GM18507 (cell line): Measurements from ENCODE around the gene ADGRL3.
"Not testable (repeated sequence)": the region's sequence is repeated elsewhere in the genome, so short reads cannot be mapped to it uniquely, and the experiment has no call there.

ENCODE experiments used
- DNase-seq: peaks from one replicate; pipeline ENCODE4 v3.0.0; 2011; ENCODE audit warnings: low read depth; ENCODE audit not compliant: insufficient read length; ENCODE audit errors: extremely low spot score
- FAIRE-seq: peaks from 2 replicates; lab custom pipeline; 2011; peaks lifted over from hg19 to GRCh38; lab: Jason Lieb, UNC

ADGRL3 gene

DNA sequence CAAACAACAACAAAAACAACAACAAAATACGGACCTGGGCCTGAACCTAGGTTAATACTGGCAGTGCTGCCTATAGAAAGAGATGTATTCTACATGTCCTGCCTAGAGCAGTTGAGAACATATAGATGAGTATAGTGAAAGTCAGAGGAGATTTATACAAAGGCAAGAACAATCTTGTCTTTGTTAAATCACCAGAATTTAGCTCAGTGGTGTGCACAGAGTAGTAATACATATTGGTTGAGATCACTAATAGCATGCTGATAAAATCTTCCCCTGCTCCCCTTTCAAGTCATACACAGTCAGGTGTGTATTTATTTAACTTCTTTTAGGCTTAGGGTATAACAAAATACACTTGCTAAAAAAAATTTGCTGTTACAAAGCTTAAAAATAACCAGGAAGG, 247.8 kb downstream of the ADGRL3 start:
- DNase-seq (no peak), FAIRE-seq (no peak)

DNA sequence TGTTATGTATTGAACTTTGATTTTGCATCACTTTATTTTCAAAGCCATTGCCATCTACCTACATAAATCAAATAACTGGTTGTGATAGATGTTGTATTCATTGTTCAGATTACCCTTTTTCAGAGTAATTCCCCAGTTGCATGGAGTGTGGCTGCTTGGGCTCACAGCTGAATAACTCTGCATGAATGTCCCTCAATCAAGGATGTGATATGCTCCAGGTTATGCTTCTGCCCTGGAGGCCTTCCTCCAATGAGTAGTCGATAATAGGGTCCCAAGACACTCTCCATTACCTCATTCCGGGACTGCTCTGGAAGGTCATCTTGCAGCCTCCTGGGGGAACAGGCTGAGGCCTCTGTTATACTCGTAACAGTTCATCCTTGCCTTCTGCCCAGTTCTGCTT, 251.8 kb downstream of the ADGRL3 start:
- DNase-seq (no peak), FAIRE-seq (no peak)

DNA sequence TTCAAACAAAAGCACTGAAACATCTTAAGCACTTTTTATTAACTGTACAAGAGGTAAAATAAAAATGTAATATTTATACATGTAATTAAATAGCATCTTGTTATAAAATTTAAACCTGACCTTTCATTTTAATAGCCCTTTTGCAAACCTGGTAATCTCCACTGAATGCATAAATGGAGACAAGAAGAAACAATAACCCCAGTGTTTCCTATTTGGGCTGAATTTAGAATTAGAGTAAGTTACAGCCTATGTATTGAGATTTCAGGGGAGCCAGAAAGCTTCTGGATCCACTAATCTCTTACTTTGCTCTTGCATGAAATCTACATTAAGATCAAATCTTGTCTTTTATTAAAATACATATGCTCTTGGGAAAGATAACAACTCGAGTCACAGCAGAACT, 261.8 kb downstream of the ADGRL3 start:
- no peak for DNase-seq

DNA sequence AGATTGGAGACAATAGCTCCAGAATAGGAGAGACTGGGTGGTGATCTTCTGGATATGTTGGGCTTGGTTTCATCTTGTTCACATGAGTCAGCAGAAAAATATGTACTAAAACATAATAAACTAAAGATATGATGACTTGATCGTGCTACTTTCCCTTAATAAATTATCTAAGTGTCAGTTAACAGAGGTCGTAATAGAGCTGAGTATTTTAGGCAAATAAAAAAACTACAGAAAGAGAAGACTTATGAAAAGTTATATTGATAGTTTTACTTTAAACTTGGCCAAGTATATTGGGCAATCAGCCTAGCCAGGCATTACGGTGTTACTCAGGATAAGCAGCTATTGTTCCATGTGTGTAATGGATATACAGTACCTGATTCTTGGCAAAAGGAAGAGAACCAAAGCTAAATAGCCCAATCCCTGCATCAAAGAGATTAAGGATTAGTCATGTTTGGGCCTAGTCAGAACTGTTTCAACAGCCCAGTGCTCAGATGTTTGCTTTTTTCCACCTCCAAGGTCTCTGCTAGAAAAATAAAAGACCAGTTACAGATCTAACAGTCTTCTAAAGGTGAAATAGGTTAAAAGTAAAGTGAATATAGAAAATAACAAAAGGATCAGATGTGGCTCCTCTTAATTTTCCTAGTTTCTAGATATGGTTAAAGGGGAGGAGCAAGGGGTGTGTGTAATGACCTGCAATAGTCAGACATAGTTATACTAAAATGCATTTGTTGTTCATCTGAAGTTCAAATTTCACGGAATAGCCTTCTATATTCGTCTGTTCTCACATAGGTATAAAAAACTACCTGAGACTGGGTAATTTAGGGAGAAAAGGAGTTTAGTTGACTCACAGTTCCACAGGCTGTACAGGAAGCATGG, 262.6 kb downstream of the ADGRL3 start:
- FAIRE-seq (no peak), DNase-seq (no peak)

More for the DNA sequence above, 261.8 kb downstream of the ADGRL3 start:
- FAIRE-seq: no peak

DNA sequence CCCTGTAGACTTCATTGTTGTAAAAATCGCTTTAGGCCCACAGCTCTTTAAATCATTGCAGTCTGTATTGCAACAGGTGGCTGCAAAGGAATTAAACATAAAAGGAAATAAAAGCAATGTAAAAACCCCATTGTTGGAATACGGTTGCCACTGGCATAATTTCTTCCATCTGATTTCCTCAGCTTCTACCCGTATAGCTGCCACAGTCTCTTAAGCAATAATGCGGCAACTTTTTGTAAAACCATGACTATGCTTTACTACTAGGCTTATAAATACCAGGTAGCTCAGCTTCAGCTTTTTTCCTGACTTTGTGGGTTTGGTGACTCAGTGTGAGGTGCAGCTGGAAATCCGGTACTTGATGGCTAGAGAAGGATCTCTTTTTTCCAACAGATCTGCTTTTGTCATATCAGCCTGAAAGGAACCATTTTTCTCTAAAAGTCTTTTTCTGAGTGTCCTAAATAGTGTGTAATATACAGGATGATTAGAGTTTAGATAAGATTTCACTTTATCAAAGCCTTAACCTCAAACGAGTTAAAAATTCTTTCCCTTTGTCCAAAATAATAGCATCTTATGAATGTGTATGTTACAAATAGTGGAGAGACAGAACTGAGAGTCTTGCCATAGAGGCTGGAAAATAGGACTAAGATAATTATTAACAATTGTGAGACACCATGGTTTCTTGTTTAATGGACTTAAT, 268.0 kb downstream of the ADGRL3 start:
- DNase-seq: no peak
- FAIRE-seq: no peak

DNA sequence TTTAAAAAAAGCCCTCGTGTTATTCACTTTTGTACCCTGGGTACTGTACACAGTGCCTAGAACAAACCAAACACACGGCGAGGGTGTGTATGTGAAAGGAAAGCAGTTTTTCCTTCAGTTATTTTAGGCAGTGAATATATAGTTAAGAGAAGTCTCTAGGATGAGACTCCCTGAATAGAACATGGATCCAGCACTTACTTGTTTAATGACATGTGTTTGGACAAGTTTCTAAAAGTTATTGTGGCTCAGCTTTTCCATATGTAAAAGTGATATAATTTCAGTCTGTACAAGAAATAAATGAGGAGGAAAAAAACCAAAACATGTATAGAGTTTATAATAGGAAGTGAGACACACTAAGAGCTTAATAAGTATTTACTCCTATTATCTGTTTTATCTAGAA, 273.2 kb downstream of the ADGRL3 start:
- DNase-seq: no peak
- FAIRE-seq: no peak

DNA sequence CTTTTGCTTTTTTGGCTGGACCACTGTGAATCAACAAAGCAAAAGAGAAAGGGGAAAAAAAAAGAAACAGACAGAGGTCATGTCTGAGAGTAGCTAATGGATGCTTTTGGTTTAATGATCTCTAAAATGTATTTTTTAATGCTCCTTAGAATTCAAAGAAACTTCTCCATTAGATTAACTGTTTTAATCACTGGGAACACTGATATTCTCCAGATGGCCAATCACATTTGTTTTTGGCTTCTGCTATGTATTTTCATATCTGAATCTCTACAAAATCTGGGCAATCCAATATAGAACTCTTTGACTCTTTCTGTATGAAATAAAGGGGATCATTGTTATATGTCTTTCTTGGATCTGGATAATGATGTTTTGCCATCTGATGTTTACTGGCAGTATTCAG, 278.2 kb downstream of the ADGRL3 start:
- FAIRE-seq: no peak
- DNase-seq: no peak

DNA sequence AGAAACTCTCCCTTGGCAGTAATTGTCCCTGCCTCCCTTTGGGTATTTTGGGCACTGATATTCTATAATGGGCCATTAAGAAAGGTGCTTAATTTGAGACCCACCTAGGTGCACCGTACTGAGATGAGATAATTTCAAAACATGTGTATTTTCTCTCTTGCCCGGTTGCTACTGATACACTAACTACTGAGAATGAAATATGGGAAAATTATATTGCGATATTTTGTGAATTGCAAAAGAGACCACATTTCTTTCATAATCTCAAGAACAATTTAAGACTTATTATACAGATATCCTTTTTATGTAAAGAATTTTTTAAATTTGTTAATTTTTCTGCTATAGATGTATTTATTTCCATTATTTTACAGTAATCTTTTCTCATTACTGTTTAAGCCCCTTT, 284.9 kb downstream of the ADGRL3 start:
- FAIRE-seq: no peak
- no peak for DNase-seq

DNA sequence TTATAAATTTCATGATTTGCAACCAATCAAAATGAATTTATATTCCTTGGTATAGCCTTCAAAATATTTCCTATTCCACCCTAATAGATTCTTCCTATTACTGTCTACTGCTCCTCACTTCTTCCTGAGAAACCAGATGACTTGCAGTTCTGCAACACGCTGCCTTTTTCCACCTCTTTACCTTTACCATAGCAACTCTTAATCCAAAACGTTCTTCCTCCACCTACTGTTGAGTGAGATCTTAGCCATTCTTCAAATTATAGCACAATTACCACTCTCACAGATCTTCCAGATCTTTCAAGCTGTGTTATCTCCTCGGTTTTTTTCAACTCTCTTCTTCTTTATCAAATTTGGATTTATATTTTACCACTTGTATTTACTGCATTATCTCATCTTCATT, 289.8 kb downstream of the ADGRL3 start:
- DNase-seq (no peak), FAIRE-seq (no peak)

DNA sequence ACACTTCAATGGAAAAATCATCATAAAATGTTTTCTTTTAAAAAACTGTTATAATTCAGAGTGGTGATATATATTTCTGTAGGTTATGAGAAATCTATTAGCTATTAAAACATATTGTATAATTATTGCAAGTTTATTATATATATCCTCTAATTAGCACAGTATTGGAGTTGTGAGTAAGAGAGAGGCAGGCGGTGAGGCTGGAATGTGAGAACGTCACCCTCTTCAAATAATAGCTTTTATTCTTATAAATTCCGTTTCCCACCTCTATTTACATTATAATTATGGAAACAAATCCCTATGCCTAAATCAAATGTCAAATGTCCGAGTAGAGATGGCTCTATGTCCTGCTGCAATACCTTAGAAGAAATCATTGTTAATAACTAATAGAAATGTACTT, 292.9 kb downstream of the ADGRL3 start:
- FAIRE-seq: no peak
- DNase-seq: no peak

DNA sequence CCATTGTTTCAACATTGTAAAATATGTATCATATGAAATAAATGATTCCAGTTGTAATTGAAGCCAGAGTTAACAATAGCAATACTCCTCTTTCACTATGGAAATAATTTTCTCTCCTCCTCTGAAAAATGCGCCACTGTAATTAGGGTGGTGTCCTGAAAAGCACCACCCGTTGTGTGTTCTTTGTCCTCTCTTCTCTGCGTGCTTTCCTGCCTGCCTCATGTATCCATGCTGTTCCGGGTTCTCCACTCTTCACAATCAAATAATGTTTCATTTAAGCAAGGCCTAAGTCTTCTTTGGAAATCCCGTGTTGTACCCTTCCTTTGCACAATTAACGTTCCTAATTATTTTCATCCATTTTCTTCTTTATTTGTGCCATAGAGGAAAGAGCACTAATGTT, 293.3 kb downstream of the ADGRL3 start:
- no peak for DNase-seq
- no peak for FAIRE-seq

DNA sequence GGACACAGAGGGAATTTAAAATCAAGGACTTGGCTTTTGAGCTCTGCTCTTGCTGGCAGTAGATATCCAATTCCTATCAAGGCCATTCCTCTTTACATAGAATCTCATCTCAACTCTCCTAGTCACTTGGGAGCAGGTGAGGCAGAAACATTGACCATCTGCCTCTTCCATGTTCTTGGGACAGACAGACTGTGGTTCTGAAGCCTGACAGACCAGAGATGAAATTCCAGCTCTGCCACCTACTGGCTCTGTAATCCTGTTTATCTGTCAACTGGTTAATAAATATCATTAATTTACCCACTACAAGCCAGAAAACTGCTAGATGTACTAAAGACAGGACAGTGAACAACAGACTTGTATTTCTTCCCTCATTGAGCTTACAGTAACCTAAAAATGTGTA, 300.8 kb downstream of the ADGRL3 start:
- DNase-seq: no peak
- FAIRE-seq: no peak

DNA sequence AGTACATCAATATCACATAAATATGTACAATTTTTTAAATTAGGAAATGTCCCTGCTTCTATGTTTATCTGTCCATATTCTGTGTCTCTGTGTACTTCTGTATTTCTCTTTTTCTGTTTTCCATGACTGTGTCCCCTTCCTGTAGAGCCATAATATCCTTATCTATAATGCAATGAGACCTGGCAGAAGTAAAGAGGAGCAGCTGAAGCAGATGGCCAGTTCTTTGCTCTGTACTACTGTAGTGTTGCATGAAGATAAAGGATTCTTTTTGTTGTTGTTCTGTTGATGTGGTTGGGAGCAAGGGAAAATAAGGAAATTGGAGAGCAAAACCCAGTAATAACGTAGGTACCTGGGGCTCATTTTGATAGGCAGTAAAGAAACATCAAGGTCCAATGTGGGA, 301.7 kb downstream of the ADGRL3 start:
- no peak for FAIRE-seq
- no peak for DNase-seq

DNA sequence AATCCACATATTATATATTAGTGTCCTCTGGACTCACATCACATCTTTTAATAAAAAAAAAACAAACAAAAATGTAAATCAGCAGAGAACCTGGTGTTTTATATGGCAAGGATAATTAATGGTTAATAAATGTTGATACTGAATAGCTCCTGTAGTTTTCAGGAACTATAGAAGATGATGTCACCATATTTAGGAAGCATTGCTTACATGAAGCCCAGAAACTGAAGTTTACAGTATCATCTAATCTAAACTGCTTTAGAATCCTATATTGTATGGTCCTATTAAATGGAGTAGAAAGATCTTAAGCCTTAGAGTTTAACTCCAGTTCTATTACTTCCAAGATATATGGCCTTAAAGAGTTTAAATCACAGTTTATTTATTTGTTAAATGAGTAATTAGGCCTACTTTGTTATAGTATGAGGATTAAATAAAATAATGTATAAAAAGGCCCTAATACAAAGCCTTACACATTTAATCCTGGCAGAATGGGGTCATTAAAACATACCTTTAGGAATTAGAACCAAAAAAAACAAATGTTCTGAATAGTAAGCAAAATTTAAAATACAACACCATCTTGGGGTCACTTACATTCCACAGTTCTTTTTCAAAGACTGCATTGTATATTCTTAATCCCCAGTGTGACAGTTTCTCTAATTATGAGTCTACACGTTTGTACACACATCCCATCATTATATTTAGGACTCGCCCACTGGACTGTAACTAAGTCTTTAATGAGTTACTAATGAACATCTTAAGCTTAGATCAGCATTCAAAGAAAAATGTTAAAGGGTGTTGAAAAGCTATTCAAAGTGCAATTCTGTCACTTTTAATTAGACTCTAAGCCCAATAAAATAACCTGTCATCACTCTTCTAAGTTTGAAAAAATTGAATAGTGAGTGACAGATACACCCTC, 305.9 kb downstream of the ADGRL3 start:
- DNase-seq (no peak), FAIRE-seq (no peak)

DNA sequence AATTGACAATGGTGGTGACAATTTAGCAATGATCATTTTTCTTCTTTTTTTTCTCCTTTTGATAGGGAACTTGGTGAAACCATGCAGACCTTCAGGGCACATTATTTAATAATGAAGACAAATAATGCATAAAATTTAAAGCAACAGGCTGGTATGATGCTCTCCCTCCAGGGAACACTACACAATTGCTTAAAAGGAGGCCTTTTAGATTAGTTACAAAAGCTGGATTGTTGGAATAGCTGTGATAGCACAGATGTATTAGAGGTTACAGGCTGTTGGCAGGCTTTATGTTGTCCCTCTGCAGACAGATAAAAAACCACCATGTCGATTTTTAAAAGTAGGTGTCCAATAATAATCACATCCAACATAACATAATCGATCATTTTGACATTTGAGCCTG, 307.0 kb downstream of the ADGRL3 start:
- DNase-seq (no peak), FAIRE-seq (no peak)

DNA sequence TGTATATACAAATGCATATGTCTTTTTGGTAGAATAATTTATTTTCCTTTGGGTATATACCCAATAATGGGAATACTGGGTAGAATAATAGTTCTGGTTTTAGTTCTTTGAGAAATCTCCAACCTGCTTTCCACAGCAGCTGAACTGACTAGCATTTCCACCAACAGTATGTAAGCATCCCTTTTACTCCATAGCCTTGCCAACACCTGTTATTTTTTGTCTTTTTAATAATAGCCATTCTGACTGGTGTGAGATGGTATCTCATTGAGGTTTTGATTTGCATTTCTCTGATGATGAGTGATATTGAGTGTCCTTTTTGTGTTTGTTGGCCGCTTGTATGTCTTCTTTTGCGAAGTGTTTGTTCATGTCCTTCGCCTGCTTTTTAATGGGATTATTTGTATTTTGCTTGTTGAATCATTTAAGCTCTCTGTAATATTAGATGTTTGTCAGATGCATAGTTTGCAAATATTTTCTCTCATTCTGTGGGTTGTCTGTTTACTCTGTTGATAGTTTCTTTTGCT, 309.7 kb downstream of the ADGRL3 start:
- not testable (repeated sequence) for DNase-seq, FAIRE-seq

DNA sequence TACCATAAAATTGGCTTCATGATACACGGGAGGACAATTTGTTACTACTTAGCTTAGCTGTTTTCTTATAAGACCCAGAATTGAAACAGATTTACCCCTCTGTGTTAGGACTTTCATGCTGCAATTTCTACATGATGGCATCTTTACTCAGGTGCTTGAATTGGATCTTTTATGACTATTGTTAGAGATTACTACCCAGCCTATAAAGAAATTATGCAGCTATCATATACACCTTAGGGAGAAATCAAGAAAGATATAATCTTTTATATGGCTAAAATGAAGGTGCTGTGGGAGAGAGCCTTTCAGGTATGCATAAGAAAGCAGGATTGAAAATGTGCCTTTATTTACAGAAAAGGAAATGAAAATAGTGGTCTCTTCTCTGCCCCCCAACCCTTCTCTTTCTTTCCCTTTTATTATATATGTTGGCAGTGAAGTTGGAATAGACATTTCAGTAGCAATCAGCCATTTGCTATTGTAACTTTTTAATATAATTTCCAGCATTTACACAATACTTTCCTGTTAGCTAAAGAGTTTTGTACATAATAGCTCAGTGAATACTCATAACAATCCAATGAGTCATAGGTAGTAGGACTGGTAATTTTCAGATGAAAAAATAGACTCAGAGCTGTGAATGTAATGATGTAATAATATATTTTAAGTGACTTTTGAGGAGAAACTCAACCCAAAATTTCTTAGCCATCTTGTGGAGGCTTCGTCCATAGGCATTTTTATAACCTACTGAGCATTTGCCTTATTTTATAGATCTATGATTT, 311.8 kb downstream of the ADGRL3 start:
- FAIRE-seq: no peak

DNA sequence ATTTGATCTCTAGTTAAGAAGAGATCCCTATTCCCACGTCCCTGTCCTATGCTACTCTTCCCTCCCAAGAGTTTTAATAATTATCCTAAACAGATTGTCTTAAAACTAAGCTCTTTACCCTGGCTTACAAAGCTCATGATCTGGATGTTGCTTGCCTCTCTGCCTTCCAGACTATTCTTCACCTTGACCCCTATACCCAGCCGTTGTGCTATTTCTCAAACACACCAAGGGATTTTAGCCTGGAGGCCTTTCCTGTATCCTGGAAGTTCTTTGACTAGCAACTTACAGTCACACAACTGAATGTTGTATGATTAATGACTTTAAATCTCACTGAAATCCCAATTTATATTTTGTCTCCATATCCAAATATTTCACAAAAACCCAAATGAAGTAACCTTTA, 314.9 kb downstream of the ADGRL3 start:
- DNase-seq: no peak

More for the DNA sequence above, 311.8 kb downstream of the ADGRL3 start:
- no peak for DNase-seq

DNA sequence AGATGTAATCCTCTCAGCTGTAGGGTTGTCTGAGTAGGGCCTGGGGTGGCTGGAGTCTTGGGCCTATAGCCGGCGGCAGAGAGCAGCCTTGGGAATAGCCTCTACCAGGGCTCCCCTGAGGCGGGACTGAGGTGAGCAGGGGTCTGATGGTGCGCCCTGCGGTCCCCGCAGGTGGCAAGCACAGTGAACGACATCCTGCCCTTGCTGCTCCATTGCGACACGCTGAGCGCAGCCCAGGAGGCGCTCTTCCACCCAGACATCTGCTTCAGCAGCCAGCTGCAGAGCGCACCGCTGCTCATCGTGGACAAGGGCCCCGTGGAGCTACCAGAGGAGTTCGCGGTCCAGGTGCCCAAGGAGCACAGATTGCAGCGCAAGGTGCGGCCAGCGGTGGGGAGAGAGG, 317.0 kb downstream of the ADGRL3 start:
- DNase-seq (no peak), FAIRE-seq (no peak)

More for the DNA sequence above, 314.9 kb downstream of the ADGRL3 start:
- no peak for FAIRE-seq
